Mucosa of stomach (tissue), 1 donor: ENCODE measurements around the gene SLC6A9.

ENCODE experiments used
- H3K27me3 ChIP-seq: one replicate; pipeline ENCODE4 v1.7.0; 2013; ENCODE audit warnings: mild to moderate bottlenecking, low read length; ENCODE audit not compliant: control insufficient read depth, insufficient read depth
- H3K36me3 ChIP-seq: one replicate; pipeline ENCODE4 v1.7.0; 2013; ENCODE audit warnings: low read length; ENCODE audit not compliant: control insufficient read depth, insufficient read depth
- H3K4me1 ChIP-seq: one replicate; pipeline ENCODE4 v1.7.0; 2013; ENCODE audit warnings: mild to moderate bottlenecking, low read length; ENCODE audit not compliant: control insufficient read depth, insufficient read depth
- H3K4me3 ChIP-seq: one replicate; pipeline ENCODE4 v1.7.0; 2013; ENCODE audit warnings: low read length
- H3K9ac ChIP-seq: one replicate; pipeline ENCODE4 v1.7.0; 2013; ENCODE audit warnings: mild to moderate bottlenecking, low read length, moderate library complexity
- H3K9me3 ChIP-seq: one replicate; pipeline ENCODE4 v1.7.0; 2013; ENCODE audit warnings: mild to moderate bottlenecking, low read length, moderate library complexity; ENCODE audit not compliant: control insufficient read depth
- donor health status: Pancreatic carcinoma.

The SLC6A9 gene

GRCh38 chr1:43963890-43964289, 67.4 kb downstream of the SLC6A9 start:
- Histone ChIP-seq H3K4me1 (no peaks in the 10 kb centered on the region), H3K27me3 (no peaks in the 10 kb centered on the region), H3K4me3 (no peak overlapping the region), H3K36me3 (no peaks in the 10 kb centered on the region), H3K9ac (no peak overlapping the region), H3K9me3 (no peaks in the 10 kb centered on the region)

GRCh38 chr1:43963006-43963405, 68.3 kb downstream of the SLC6A9 start:
- no peaks in the 10 kb centered on the region for H3K9me3 ChIP-seq
- no peaks in the 10 kb centered on the region for H3K4me1 ChIP-seq
- H3K9ac ChIP-seq = no peak overlapping the region
- no peak overlapping the region for H3K4me3 ChIP-seq
- H3K36me3 ChIP-seq = no peaks in the 10 kb centered on the region
- H3K27me3 ChIP-seq = no peaks in the 10 kb centered on the region

- Histone ChIP-seq H3K9ac (no peak overlapping the region), H3K4me3 (no peak overlapping the region)
Measured at GRCh38 chr1:43962324-43962723, 68.9 kb downstream of the SLC6A9 start.

GRCh38 chr1:43961692-43962091, 69.6 kb downstream of the SLC6A9 start:
- Histone ChIP-seq H3K9me3 (no peaks in the 10 kb centered on the region), H3K4me3 (no peak overlapping the region), H3K4me1 (no peaks in the 10 kb centered on the region), H3K9ac (no peak overlapping the region), H3K36me3 (no peaks in the 10 kb centered on the region), H3K27me3 (no peaks in the 10 kb centered on the region)

More at GRCh38 chr1:43962324-43962723, 68.9 kb downstream of the SLC6A9 start:
- Histone ChIP-seq H3K36me3 (no peaks in the 10 kb centered on the region), H3K27me3 (no peaks in the 10 kb centered on the region), H3K9me3 (no peaks in the 10 kb centered on the region), H3K4me1 (no peaks in the 10 kb centered on the region)

- Histone ChIP-seq H3K27me3 (no peaks in the 10 kb centered on the region), H3K36me3 (no peaks in the 10 kb centered on the region), H3K4me1 (no peaks in the 10 kb centered on the region), H3K9me3 (no peaks in the 10 kb centered on the region), H3K9ac (no peak overlapping the region), H3K4me3 (no peak overlapping the region)
Measured at GRCh38 chr1:43960798-43961197, 70.5 kb downstream of the SLC6A9 start.

- H3K9me3 ChIP-seq = no peaks in the 10 kb centered on the region
- no peaks in the 10 kb centered on the region for H3K4me1 ChIP-seq
- no peak overlapping the region for H3K4me3 ChIP-seq
- H3K9ac ChIP-seq = no peak overlapping the region
- no peaks in the 10 kb centered on the region for H3K27me3 ChIP-seq
- H3K36me3 ChIP-seq = no peaks in the 10 kb centered on the region
Measured at GRCh38 chr1:43958351-43959255, 72.7 kb downstream of the SLC6A9 start.

- Histone ChIP-seq H3K9me3 (no peaks in the 10 kb centered on the region), H3K36me3 (no peaks in the 10 kb centered on the region), H3K9ac (no peak overlapping the region), H3K4me1 (no peaks in the 10 kb centered on the region), H3K27me3 (no peaks in the 10 kb centered on the region), H3K4me3 (no peak overlapping the region)
Measured at GRCh38 chr1:43957407-43958040, 73.7 kb downstream of the SLC6A9 start.

GRCh38 chr1:43956234-43956633, 75.0 kb downstream of the SLC6A9 start:
- H3K27me3 ChIP-seq = no peaks in the 10 kb centered on the region
- no peaks in the 10 kb centered on the region for H3K9me3 ChIP-seq
- H3K9ac ChIP-seq = no peak overlapping the region
- H3K36me3 ChIP-seq = no peaks in the 10 kb centered on the region
- H3K4me3 ChIP-seq = no peak overlapping the region
- H3K4me1 ChIP-seq = no peaks in the 10 kb centered on the region

- no peak overlapping the region for H3K4me3 ChIP-seq
- H3K36me3 ChIP-seq = no peaks in the 10 kb centered on the region
- H3K27me3 ChIP-seq = no peaks in the 10 kb centered on the region
- no peaks in the 10 kb centered on the region for H3K4me1 ChIP-seq
- H3K9me3 ChIP-seq = no peaks in the 10 kb centered on the region
- H3K9ac ChIP-seq = no peak overlapping the region
Measured at GRCh38 chr1:43954036-43954435, 77.2 kb downstream of the SLC6A9 start.

- peaks cover under 1% of the 10 kb centered on the region for H3K4me1 ChIP-seq
- no peaks in the 10 kb centered on the region for H3K27me3 ChIP-seq
- no peaks in the 10 kb centered on the region for H3K9me3 ChIP-seq
- H3K4me3 ChIP-seq = no peak overlapping the region
- H3K9ac ChIP-seq = no peak overlapping the region
- H3K36me3 ChIP-seq = no peaks in the 10 kb centered on the region
Measured at GRCh38 chr1:43953361-43953760, 77.9 kb downstream of the SLC6A9 start.

GRCh38 chr1:43952731-43953346, 78.4 kb downstream of the SLC6A9 start:
- H3K4me1 ChIP-seq = peaks cover 6% of the 10 kb centered on the region
- H3K9me3 ChIP-seq = no peaks in the 10 kb centered on the region
- H3K27me3 ChIP-seq = no peaks in the 10 kb centered on the region
- H3K4me3 ChIP-seq = no peak overlapping the region
- H3K9ac ChIP-seq = no peak overlapping the region
- no peaks in the 10 kb centered on the region for H3K36me3 ChIP-seq
